ENCODE measurements around the gene OBSCN.

- TF ChIP-seq NFRKB (IDR thresholded peaks at IDR 0.05) (no peak), HDGF (IDR thresholded peaks at IDR 0.05; ENCODE audit: borderline replicate concordance) (no peak), FOXM1 (IDR thresholded peaks at IDR 0.05; ENCODE audit: borderline replicate concordance) (no peak), ELF4 (IDR thresholded peaks at IDR 0.05) (no peak), FOXK2 (IDR thresholded peaks at IDR 0.05) (no peak), LEF1 (IDR thresholded peaks at IDR 0.05; ENCODE audit: borderline replicate concordance) (no peak), L3MBTL2 (conservative IDR thresholded peaks at IDR 0.05) (no peak), ZNF384 (IDR thresholded peaks at IDR 0.05) (no peak), PKNOX1 (IDR thresholded peaks at IDR 0.05) (no peak), TARDBP (IDR thresholded peaks at IDR 0.05) (no peak), BHLHE40 (IDR thresholded peaks at IDR 0.05; ENCODE audit: borderline replicate concordance) (no peak)
Measured at GRCh38 chr1:228292609-228292911, 84.7 kb downstream of the OBSCN start.

All from HEK293T (cell line).